Measurements from ENCODE around the gene C1orf210. TPM values are rescaled to one million over a fixed set of nuclear protein-coding genes. Genes with fewer than 3 reads are reported as not detected.

The C1orf210 gene
- total RNA-seq, 1 experiment from 2014 or later: 7.8 TPM

DNA sequence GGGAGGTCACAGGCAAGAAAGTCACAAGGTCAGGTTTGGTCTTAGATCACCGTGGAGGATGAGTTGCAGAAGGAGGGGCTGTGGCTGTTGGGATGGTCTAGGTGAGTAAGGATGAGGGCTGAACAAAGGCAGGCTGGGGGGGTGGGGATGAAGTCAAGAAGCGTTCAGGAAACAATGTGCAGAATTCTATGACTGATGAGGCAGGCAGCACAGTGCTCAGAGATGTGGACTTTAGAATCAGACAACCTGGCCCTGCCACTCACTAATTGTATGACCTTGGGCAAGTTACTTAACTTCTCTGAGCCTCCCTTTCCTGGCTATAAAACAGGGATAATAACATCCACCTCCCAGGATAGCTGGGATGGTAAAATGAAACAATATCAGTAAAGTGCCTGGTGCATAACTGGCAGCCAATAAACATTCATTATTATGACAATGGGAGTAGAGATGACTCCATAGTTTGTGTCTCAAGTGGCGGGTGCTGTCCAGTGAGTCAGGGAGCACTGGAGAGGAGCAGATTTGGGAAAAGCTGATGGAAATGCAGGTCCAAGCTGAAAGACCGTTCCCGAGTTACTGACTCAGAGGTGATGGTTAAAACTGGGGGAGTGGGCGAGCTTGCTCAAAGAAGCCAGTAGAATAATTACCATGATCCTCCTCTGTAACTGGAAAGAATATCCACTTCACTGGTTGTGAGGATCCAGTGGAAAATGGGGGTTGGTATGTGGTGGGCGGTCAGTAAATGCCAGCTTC lies 17.5 kb upstream of the C1orf210 start:
- no peak overlapping the region for H3K4me3 ChIP-seq (ENCODE audit: low read depth, low read length)
- H3K4me3 Mint-ChIP-seq (ENCODE audit: unreplicated experiment): no peak overlapping the region
- no peaks in the 10 kb centered on the region for H3K27me3 Mint-ChIP-seq (ENCODE audit: insufficient read depth, unreplicated experiment)
- peaks cover 12% of the 10 kb centered on the region for H3K4me1 Mint-ChIP-seq (ENCODE audit: low read depth, unreplicated experiment)
- CTCF ChIA-PET: interaction anchor here (1.5 kb wide), 1 partner anchor 17 kb away, joined by 5 read pairs; the partner anchor contains the start of gene C1orf210
- H3K9me3 Mint-ChIP-seq (ENCODE audit: unreplicated experiment): no peaks in the 10 kb centered on the region
- no peaks in the 10 kb centered on the region for H3K36me3 Mint-ChIP-seq (ENCODE audit: insufficient read depth, unreplicated experiment)
- TF ChIP-seq, protein P1, sequence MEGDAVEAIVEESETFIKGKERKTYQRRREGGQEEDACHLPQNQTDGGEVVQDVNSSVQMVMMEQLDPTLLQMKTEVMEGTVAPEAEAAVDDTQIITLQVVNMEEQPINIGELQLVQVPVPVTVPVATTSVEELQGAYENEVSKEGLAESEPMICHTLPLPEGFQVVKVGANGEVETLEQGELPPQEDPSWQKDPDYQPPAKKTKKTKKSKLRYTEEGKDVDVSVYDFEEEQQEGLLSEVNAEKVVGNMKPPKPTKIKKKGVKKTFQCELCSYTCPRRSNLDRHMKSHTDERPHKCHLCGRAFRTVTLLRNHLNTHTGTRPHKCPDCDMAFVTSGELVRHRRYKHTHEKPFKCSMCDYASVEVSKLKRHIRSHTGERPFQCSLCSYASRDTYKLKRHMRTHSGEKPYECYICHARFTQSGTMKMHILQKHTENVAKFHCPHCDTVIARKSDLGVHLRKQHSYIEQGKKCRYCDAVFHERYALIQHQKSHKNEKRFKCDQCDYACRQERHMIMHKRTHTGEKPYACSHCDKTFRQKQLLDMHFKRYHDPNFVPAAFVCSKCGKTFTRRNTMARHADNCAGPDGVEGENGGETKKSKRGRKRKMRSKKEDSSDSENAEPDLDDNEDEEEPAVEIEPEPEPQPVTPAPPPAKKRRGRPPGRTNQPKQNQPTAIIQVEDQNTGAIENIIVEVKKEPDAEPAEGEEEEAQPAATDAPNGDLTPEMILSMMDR (IDR thresholded peaks at IDR 0.05; ENCODE audit: insufficient read depth in 1 of 2, low read depth in 1 of 2, low read length in 1 of 2, severe bottlenecking in 1 of 2, unreplicated experiment in 1 of 2): no peak
- no peak overlapping the region for H3K27ac Mint-ChIP-seq (ENCODE audit: unreplicated experiment)
- POLR2A ChIA-PET: interaction anchor here (0.7 kb wide), 1 partner anchor 189 kb away, joined by 3 read pairs; no protein-coding TSS in a partner anchor
- no peaks in the 10 kb centered on the region for H3K27me3 ChIP-seq (replicated peaks; ENCODE audit: control insufficient read depth, insufficient read depth, low read length)
- no peaks in the 10 kb centered on the region for H3K9me3 ChIP-seq
- H3K4me1 ChIP-seq: no peaks in the 10 kb centered on the region
- no peaks in the 10 kb centered on the region for H3K36me3 ChIP-seq (ENCODE audit: control insufficient read depth, insufficient read depth, low read length)
- BruUV-seq (replicated peaks): no TSS peak
- intact Hi-C loops (cut with micrococcal nuclease; ENCODE audit: unreplicated experiment): no loop called here
- DNase-seq: no peak

DNA sequence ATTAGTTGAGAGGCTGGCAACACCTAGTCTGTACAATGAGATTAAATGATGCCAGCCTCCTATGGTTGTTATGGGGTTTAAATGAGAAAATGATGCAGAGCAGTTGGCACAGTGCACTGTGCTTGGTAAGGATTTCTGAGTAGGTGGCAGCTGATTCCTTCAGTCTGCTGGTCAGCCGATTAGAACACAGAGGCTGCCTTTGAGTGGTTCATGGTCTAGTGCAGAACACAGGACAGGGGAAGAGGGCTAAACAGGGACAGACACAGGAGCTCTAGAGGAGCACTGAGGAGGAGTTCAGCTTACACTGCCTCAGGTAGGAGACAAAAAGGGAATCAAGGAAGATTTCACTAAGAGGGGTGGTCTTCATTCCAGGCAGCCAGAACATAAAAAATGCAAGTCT lies 16.8 kb upstream of the C1orf210 start:
- BruUV-seq (replicated peaks): no TSS peak
- POLR2A ChIA-PET: no interaction called here

DNA sequence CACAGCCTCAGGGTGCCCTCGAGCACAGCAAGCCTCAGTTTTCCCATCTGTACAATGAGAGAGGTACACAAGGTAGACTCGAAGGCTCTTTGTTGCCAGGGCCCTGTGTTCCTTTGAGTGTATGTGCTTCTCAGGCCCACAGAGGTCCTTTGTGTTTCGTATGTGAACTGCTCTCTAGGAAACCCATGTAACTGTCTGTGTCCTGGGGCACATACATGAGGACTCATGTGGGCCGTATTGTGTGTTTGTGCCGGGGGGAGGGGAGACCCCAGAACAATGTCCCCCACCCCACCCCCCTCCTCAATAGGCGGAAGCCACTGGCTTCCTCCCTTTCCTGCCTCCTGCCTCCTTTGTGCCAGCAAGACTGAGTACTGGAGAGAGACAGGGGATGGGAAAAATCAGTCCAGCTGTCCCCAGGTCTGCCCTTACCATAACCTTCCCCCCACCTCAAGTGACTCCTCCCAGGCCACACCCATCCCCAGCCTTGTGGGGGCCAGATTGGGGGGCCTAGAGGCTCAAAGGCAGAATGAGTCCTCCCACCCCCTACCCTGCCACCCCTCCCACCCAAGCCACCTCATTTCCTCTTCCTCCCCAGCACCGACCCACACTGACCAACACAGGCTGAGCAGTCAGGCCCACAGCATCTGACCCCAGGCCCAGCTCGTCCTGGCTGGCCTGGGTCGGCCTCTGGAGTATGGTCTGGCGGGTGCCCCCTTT lies 15.2 kb upstream of the C1orf210 start, which contains the start of gene TIE1:
Gene TIE1, plus strand, starts transcription at position 605 of the 717 bp plus-strand sequence. Its CDS starts 90 bp downstream, at position 695.
- no peaks in the 10 kb centered on the region for H3K9me3 ChIP-seq
- intact Hi-C loops (cut with micrococcal nuclease; ENCODE audit: unreplicated experiment): no loop called here
- BruUV-seq (replicated peaks): no TSS peak

More for the DNA sequence above, 16.8 kb upstream of the C1orf210 start:
- no peak overlapping the region for H3K27ac Mint-ChIP-seq (ENCODE audit: unreplicated experiment)
- Histone ChIP-seq H3K4me1 (no peaks in the 10 kb centered on the region), H3K27me3 (replicated peaks; ENCODE audit: control insufficient read depth, insufficient read depth, low read length) (no peaks in the 10 kb centered on the region), H3K4me3 (ENCODE audit: low read depth, low read length) (no peak overlapping the region), H3K9me3 (no peaks in the 10 kb centered on the region), H3K36me3 (ENCODE audit: control insufficient read depth, insufficient read depth, low read length) (no peaks in the 10 kb centered on the region)
- TF ChIP-seq, protein P1 (IDR thresholded peaks at IDR 0.05; ENCODE audit: insufficient read depth in 1 of 2, low read depth in 1 of 2, low read length in 1 of 2, severe bottlenecking in 1 of 2, unreplicated experiment in 1 of 2): no peak
- H3K36me3 Mint-ChIP-seq (ENCODE audit: insufficient read depth, unreplicated experiment): no peaks in the 10 kb centered on the region
- peaks cover 12% of the 10 kb centered on the region for H3K4me1 Mint-ChIP-seq (ENCODE audit: low read depth, unreplicated experiment)
- CTCF ChIA-PET: interaction anchor here (1.5 kb wide), 1 partner anchor 17 kb away, joined by 5 read pairs; the partner anchor contains the start of gene C1orf210
- no peaks in the 10 kb centered on the region for H3K9me3 Mint-ChIP-seq (ENCODE audit: unreplicated experiment)
- no peak overlapping the region for H3K4me3 Mint-ChIP-seq (ENCODE audit: unreplicated experiment)
- intact Hi-C loops (cut with micrococcal nuclease; ENCODE audit: unreplicated experiment): no loop called here
- H3K27me3 Mint-ChIP-seq (ENCODE audit: insufficient read depth, unreplicated experiment): no peaks in the 10 kb centered on the region
- no peak for DNase-seq

More for the DNA sequence above, 15.2 kb upstream of the C1orf210 start, which contains the start of gene TIE1:
- no peaks in the 10 kb centered on the region for H3K36me3 Mint-ChIP-seq (ENCODE audit: insufficient read depth, unreplicated experiment)
- H3K27me3 ChIP-seq (replicated peaks; ENCODE audit: control insufficient read depth, insufficient read depth, low read length): no peaks in the 10 kb centered on the region
- no peaks in the 10 kb centered on the region for H3K4me1 ChIP-seq
- TF ChIP-seq, protein P1 (IDR thresholded peaks at IDR 0.05; ENCODE audit: insufficient read depth in 1 of 2, low read depth in 1 of 2, low read length in 1 of 2, severe bottlenecking in 1 of 2, unreplicated experiment in 1 of 2): no peak
- H3K4me3 Mint-ChIP-seq (ENCODE audit: unreplicated experiment): no peak within 1 kb of the TSS
- no peaks in the 10 kb centered on the region for H3K9me3 Mint-ChIP-seq (ENCODE audit: unreplicated experiment)
- DNase-seq: no peak
- H3K4me1 Mint-ChIP-seq (ENCODE audit: low read depth, unreplicated experiment): peaks cover 12% of the 10 kb centered on the region
- no peak within 1 kb of the TSS for H3K27ac Mint-ChIP-seq (ENCODE audit: unreplicated experiment)
- no peaks in the 10 kb centered on the region for H3K27me3 Mint-ChIP-seq (ENCODE audit: insufficient read depth, unreplicated experiment)
- ChIA-PET CTCF (no interaction called here), POLR2A (no interaction called here)
- H3K36me3 ChIP-seq (ENCODE audit: control insufficient read depth, insufficient read depth, low read length): no peaks in the 10 kb centered on the region
- H3K4me3 ChIP-seq (ENCODE audit: low read depth, low read length): no peak within 1 kb of the TSS
